ENCODE results near the gene SLC66A1. TPM values are rescaled to one million over a fixed set of nuclear protein-coding genes. Genes with fewer than 3 reads are reported as not detected.

SLC66A1 gene
- total RNA-seq, 1 donor from 2014 or later = 18.8 TPM

- TF ChIP-seq CTCF (IDR thresholded peaks at IDR 0.05) = no peak
- Mint-ChIP-seq H3K4me1 (ENCODE audit: low read depth) (peaks cover 66% of the 10 kb centered on the region), H3K9me3 (ENCODE audit: low read depth) (no peaks in the 10 kb centered on the region), H3K27me3 (ENCODE audit: low read depth) (no peaks in the 10 kb centered on the region), H3K27ac (ENCODE audit: unreplicated experiment) (peak overlapping the region; percentile 29), H3K4me3 (ENCODE audit: unreplicated experiment) (peak overlapping the region; percentile 81), H3K36me3 (ENCODE audit: low read depth) (peaks cover 6% of the 10 kb centered on the region)
- no peak for DNase-seq (ENCODE audit: low spot score)
These were observed 883 bp downstream of the SLC66A1 start for GRCh38 chr1:19312782-19313635.

- H3K4me3 Mint-ChIP-seq (ENCODE audit: unreplicated experiment) = peak overlapping the region; percentile 81
- H3K36me3 Mint-ChIP-seq (ENCODE audit: low read depth) = peaks cover 7% of the 10 kb centered on the region
- H3K4me1 Mint-ChIP-seq (ENCODE audit: low read depth) = peaks cover 70% of the 10 kb centered on the region
- H3K27ac Mint-ChIP-seq (ENCODE audit: unreplicated experiment) = peak overlapping the region; percentile 29
- no peak for TF ChIP-seq CTCF (IDR thresholded peaks at IDR 0.05)
- DNase-seq (ENCODE audit: low spot score) = no peak
- H3K9me3 Mint-ChIP-seq (ENCODE audit: low read depth) = no peaks in the 10 kb centered on the region
- no peaks in the 10 kb centered on the region for H3K27me3 Mint-ChIP-seq (ENCODE audit: low read depth)
These were observed 1.5 kb downstream of the SLC66A1 start for GRCh38 chr1:19313636-19313959.

- H3K36me3 Mint-ChIP-seq (ENCODE audit: low read depth) = peaks cover 12% of the 10 kb centered on the region
- H3K4me1 Mint-ChIP-seq (ENCODE audit: low read depth) = peaks cover 70% of the 10 kb centered on the region
- no peak for DNase-seq (ENCODE audit: low spot score)
- TF ChIP-seq CTCF (IDR thresholded peaks at IDR 0.05) = no peak
- H3K4me3 Mint-ChIP-seq (ENCODE audit: unreplicated experiment) = peak overlapping the region; percentile 81
- peak overlapping the region; percentile 69 for H3K27ac Mint-ChIP-seq (ENCODE audit: unreplicated experiment)
- H3K27me3 Mint-ChIP-seq (ENCODE audit: low read depth) = no peaks in the 10 kb centered on the region
- no peaks in the 10 kb centered on the region for H3K9me3 Mint-ChIP-seq (ENCODE audit: low read depth)
These were observed 2.1 kb downstream of the SLC66A1 start for GRCh38 chr1:19313961-19314882.

GRCh38 chr1:19315378-19316198, 3.5 kb downstream of the SLC66A1 start:
- no peak for TF ChIP-seq CTCF (IDR thresholded peaks at IDR 0.05)
- Mint-ChIP-seq H3K9me3 (ENCODE audit: low read depth) (no peaks in the 10 kb centered on the region), H3K27me3 (ENCODE audit: low read depth) (no peaks in the 10 kb centered on the region), H3K36me3 (ENCODE audit: low read depth) (peaks cover 13% of the 10 kb centered on the region), H3K27ac (ENCODE audit: unreplicated experiment) (no peak overlapping the region), H3K4me3 (ENCODE audit: unreplicated experiment) (no peak overlapping the region), H3K4me1 (ENCODE audit: low read depth) (peaks cover 62% of the 10 kb centered on the region)
- DNase-seq (ENCODE audit: low spot score) = peak; percentile 61
